T-helper 9 cell (primary cell): Measurements from ENCODE around the gene PFKFB4.

Experiments used
- DNase-seq: peaks from one replicate; pipeline ENCODE4 v3.0.0-alpha.2; 2020
- total RNA-seq, 2 donors: gene quantifications; one replicate each; lab custom pipeline; 2026; lab: John Stamatoyannopoulos, UW

PFKFB4 gene
- total RNA-seq = 2.9 to 4.8 reads per million in 2 donors

GRCh38 chr3:48556796-48557626 is at the start of gene PFKFB4:
Gene PFKFB4 (minus strand): TSS chr3:48556803. CDS start chr3:48556777, 26 bp downstream.
- DNase-seq = peak; percentile 98

GRCh38 chr3:48601622-48601994 is 45.0 kb upstream of the PFKFB4 start:
- no peak for DNase-seq

- no peak for DNase-seq
These were observed 44.4 kb upstream of the PFKFB4 start for GRCh38 chr3:48600711-48601621.

GRCh38 chr3:48599509-48600285 is 43.1 kb upstream of the PFKFB4 start:
- no peak for DNase-seq

GRCh38 chr3:48599077-48599501 is 42.5 kb upstream of the PFKFB4 start:
- DNase-seq = no peak

GRCh38 chr3:48598323-48599076 is 41.9 kb upstream of the PFKFB4 start:
- DNase-seq = no peak

- DNase-seq = no peak
These were observed 40.8 kb upstream of the PFKFB4 start for GRCh38 chr3:48597408-48597800.

GRCh38 chr3:48596676-48597407 is 40.2 kb upstream of the PFKFB4 start:
- no peak for DNase-seq

GRCh38 chr3:48596157-48596556 is 39.6 kb upstream of the PFKFB4 start:
- DNase-seq = no peak

GRCh38 chr3:48595526-48596121 is 39.0 kb upstream of the PFKFB4 start:
- DNase-seq = no peak

GRCh38 chr3:48595075-48595525 is 38.5 kb upstream of the PFKFB4 start, which contains the start of gene COL7A1:
Gene COL7A1 (minus strand): TSS chr3:48595329. CDS start chr3:48595159, 170 bp downstream.
- DNase-seq = no peak

- no peak for DNase-seq
These were observed 37.9 kb upstream of the PFKFB4 start for GRCh38 chr3:48594417-48595049.

- DNase-seq = no peak
These were observed 36.7 kb upstream of the PFKFB4 start for GRCh38 chr3:48593337-48593736.

GRCh38 chr3:48592519-48593087 is 36.0 kb upstream of the PFKFB4 start:
- no peak for DNase-seq

- DNase-seq = no peak
These were observed 35.4 kb upstream of the PFKFB4 start for GRCh38 chr3:48591886-48592518.

- DNase-seq = no peak
These were observed 34.8 kb upstream of the PFKFB4 start for GRCh38 chr3:48591436-48591835.

GRCh38 chr3:48588230-48588629 is 31.6 kb upstream of the PFKFB4 start:
- DNase-seq = no peak

GRCh38 chr3:48587686-48588085 is 31.1 kb upstream of the PFKFB4 start:
- DNase-seq = no peak

GRCh38 chr3:48585411-48585810 is 28.8 kb upstream of the PFKFB4 start:
- DNase-seq = no peak
